ENCODE results near the gene ARHGAP26.
A peak's percentile ranks its signal among the peaks of the same experiment; 100 is the strongest.

Gene ARHGAP26

DNA sequence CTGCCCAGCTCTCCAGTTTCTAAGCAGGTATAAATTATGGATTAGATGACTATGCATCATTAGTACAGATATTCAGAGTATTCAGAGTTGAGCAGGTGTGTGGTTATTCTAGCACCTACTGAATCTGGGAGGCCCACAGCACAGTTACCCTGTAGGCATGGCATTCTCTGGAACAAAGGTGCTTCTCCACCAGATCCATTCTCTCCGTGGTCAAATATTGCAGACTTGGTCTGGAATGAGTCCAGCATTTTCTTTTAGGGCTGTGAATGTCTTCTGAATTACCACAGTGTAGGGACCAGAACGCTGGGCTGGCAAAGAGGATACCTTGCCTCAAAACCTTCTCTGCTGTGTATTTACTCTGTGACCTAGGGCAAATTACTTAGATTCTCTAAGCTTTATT, 116.8 kb downstream of the ARHGAP26 start:
- TF ChIP-seq, protein P1, sequence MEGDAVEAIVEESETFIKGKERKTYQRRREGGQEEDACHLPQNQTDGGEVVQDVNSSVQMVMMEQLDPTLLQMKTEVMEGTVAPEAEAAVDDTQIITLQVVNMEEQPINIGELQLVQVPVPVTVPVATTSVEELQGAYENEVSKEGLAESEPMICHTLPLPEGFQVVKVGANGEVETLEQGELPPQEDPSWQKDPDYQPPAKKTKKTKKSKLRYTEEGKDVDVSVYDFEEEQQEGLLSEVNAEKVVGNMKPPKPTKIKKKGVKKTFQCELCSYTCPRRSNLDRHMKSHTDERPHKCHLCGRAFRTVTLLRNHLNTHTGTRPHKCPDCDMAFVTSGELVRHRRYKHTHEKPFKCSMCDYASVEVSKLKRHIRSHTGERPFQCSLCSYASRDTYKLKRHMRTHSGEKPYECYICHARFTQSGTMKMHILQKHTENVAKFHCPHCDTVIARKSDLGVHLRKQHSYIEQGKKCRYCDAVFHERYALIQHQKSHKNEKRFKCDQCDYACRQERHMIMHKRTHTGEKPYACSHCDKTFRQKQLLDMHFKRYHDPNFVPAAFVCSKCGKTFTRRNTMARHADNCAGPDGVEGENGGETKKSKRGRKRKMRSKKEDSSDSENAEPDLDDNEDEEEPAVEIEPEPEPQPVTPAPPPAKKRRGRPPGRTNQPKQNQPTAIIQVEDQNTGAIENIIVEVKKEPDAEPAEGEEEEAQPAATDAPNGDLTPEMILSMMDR (IDR thresholded peaks at IDR 0.05) = no peak

DNA sequence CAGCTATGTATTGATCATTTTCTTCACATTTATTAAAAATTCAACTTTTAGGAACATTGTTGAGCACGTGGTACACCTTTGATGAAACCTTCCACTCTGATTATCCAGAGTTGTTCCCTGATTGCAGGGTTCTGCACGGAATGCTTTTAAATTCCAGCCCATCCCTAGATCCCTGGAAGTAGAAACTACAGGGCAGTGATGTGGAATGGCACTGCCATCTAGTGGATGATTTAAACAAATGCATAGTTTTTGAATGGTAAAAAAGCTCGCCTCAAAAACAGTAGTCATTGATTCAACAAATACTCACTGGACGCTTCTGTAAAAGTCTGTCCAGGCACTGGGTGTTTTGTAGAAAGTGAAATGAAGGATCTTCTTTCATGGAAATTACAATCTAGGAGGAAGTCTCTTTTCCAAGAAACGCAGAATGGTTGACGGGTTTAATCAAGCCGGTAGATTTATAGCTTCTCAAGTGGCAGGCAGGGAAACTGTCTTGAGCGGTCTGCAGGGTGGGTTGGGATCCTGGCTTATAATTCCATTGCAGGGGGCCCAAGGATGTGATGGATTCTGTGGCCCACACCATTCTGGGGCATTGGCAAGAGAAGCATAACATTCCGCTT, 118.4 kb downstream of the ARHGAP26 start:
- TF ChIP-seq, protein P1 (IDR thresholded peaks at IDR 0.05) = peak; percentile 73

DNA sequence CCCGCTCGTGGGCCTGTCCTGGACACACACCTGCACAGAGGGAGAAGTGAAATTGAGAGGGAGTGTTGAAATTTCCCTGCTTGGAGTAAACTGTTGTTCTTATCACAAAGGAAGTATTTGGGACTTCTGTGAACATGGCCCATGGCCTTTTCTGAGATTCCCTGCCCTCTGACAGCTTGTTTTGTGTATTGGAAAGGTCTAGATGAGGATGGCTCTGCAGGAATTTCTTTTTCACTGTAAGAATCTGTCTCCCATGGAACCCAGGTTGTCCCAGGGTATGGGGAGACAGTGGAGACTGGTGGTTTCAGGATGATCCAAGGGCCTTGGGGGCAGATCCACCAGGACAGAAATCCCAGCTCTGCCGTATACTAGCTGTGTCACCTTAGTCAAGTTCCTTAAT, 121.8 kb downstream of the ARHGAP26 start:
- TF ChIP-seq, protein P1 (IDR thresholded peaks at IDR 0.05) = no peak

DNA sequence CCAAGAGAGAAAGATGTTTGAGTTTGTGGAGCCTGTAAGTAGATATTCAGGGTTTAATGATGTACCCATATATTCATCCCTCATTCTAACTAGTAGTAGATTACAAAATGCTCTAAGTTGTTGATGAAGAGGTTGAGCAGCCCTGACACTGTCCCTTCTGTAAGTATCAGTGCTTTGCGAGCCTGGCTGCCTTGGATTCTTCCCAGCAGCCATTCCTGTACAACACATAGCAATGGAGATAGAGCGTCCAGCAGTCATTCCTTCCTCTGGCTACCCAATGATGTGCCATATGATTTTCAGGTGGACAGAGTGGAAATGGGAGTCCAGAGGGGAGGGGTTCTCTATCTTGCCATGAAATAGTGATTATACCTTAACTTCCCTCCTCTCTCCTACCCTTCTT, 124.1 kb downstream of the ARHGAP26 start:
- TF ChIP-seq, protein P1 (IDR thresholded peaks at IDR 0.05) = no peak

DNA sequence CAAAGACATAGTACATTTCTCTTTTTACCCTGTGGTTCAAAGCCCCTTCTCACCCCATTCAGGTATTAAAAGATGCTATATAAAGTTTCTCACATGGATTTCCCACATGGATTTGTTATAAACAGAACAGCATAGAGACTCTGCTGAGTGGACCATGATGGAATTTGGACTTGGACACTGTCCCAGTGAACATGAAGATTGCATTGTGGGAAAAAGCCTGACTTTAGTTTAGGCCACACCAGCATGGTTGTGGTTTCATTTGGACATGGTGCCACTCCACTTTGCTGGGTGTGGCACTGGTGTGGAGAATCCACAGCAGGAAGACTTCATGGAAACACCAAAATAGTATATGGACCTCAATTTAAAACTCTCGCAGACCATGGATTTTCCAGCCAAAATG, 124.6 kb downstream of the ARHGAP26 start:
- TF ChIP-seq, protein P1 (IDR thresholded peaks at IDR 0.05) = no peak

DNA sequence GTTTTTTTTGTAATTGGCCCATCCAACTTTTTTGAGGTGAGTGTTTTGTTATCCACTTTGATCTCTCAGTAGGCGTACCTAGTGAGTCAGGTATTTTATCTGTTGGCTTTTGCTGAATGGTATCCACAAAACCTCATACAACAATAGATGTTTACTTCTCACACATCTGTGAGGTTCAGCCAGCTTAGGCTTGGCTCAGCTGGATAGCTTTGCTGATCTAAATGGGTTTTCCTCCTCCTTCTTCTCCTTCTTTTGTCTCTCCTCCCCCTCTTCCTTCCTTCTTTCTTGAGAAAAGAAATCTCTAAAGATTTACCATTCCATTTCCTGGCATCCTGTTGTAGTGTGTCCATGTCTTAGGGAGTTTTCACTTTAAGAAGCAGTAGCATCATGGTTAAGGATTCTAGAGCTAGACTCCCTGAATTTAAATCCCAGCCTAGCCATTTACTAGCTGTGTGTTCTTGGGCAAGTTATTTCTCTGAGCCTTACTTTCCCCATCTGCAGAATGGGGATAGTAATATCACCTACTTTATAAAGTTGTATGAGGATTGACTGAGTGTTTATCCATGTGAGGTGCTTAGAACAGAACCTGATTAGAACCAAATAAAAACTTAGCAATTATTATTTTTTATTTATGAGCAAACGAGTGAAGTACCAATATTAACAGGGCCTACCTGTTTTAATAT, 126.3 kb downstream of the ARHGAP26 start:
- TF ChIP-seq, protein P1 (IDR thresholded peaks at IDR 0.05) = no peak

DNA sequence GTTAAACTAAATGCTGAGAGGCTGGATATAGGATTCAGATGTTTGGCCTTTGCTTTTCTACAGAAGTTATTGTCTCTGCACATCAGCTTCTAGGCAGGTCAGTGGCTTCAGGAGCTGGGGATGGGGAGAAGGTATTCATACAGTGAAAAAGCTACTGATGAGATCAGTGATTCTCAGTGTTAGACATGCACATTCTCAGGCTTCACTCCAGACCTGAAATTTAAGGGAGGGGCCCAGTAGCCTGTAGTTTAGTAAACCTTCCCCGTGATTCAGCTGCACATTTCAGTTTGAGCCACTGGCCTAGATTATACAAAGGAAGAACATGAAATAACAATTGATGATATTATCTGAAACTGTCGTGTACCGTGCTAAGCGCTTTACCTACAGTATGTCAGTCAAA, 127.2 kb downstream of the ARHGAP26 start:
- TF ChIP-seq, protein P1 (IDR thresholded peaks at IDR 0.05) = no peak
